HepG2 (cell line): ENCODE results near the gene MAN1A1.

Experiments
- CTCF ChIP-seq: sonication (generic); formaldehyde crosslinking; IDR thresholded peaks from 2 replicates; pipeline ENCODE4 v1.5.0; 2020; ENCODE audit warnings: mild to moderate bottlenecking, missing genetic modification reagents, moderate library complexity
- HMGXB4 ChIP-seq, 2 experiments: sonication (generic) in 1 of 2; formaldehyde crosslinking in 1 of 2; IDR thresholded peaks; 2 replicates each; pipeline versions ENCODE4 v1.4.0 to v1.6.1; 2018 to 2020; ENCODE audit warnings: missing genetic modification reagents in 2 of 2, borderline replicate concordance in 1 of 2, low read depth in 1 of 2, mild to moderate bottlenecking in 1 of 2, missing biosample characterization in 1 of 2

GRCh38 chr6:119142041-119142440 is 207.5 kb downstream of the MAN1A1 start:
- TF ChIP-seq HMGXB4 (CRISPR knock-in tag; IDR thresholded peaks at IDR 0.05; ENCODE audit: borderline replicate concordance in 1 of 2, low read depth in 1 of 2): no peak
- no peak for TF ChIP-seq CTCF (CRISPR knock-in tag)
